IMR-90 (cell line): ENCODE results near the gene MEGF10.

Experiments
- BHLHE40 ChIP-seq: fragments of 150-350 bp; IDR thresholded peaks from 2 replicates; pipeline ENCODE4 v1.6.1; 2016; ENCODE audit warnings: mild to moderate bottlenecking, low read depth, low read length
- CEBPB ChIP-seq: IDR thresholded peaks from 2 replicates; pipeline ENCODE4 v1.6.1; 2012; ENCODE audit warnings: low read depth, low read length, improper control_type of control experiment
- POLR2A ChIP-seq: IDR thresholded peaks from 2 replicates; pipeline ENCODE4 v1.6.1; 2012; ENCODE audit warnings: mild to moderate bottlenecking, low read depth, low read length
- TF ChIP-seq, protein P1 (sequence below): conservative IDR thresholded peaks from 2 replicates; pipeline ENCODE4 v1.5.1; 2012; ENCODE audit warnings: mild to moderate bottlenecking, low read depth, low read length, improper control_type of control experiment

DNA sequence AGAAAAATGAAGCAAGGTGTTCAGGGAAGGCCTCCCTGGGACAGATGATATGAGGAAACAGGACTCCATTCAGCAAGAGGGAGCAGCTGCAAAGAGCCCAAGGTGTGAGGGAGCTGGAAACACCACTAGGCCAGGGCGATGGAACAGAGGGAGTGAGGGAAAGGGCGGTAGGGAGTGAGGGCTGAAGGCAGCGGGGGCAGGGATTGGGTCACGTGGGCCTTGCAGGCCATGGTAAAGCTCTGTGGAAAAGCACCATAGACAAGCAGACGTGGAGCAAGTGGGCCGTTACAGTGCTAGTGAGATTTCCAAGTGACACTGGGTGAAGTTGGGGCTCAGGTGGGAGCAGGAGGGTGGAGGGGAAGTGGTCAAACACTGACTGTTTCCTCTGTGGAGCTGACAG is 216.0 kb downstream of the MEGF10 start:
- TF ChIP-seq, protein P1, sequence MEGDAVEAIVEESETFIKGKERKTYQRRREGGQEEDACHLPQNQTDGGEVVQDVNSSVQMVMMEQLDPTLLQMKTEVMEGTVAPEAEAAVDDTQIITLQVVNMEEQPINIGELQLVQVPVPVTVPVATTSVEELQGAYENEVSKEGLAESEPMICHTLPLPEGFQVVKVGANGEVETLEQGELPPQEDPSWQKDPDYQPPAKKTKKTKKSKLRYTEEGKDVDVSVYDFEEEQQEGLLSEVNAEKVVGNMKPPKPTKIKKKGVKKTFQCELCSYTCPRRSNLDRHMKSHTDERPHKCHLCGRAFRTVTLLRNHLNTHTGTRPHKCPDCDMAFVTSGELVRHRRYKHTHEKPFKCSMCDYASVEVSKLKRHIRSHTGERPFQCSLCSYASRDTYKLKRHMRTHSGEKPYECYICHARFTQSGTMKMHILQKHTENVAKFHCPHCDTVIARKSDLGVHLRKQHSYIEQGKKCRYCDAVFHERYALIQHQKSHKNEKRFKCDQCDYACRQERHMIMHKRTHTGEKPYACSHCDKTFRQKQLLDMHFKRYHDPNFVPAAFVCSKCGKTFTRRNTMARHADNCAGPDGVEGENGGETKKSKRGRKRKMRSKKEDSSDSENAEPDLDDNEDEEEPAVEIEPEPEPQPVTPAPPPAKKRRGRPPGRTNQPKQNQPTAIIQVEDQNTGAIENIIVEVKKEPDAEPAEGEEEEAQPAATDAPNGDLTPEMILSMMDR = no peak
- TF ChIP-seq POLR2A = no peak
- no peak for TF ChIP-seq BHLHE40
- TF ChIP-seq CEBPB = no peak
